HG03045 (cell line): Measurements from ENCODE around the gene KSR1.
"Not testable (repeated sequence)": the region's sequence is repeated elsewhere in the genome, so short reads cannot be mapped to it uniquely, and the experiment has no call there.

ENCODE experiments used
- ATAC-seq: cut with Tn5 transposase; IDR thresholded peaks from one replicate; pipeline ENCODE4 v1.9.1; 2021; ENCODE audit warnings: mild to moderate bottlenecking, moderate library complexity; ENCODE audit not compliant: unreplicated experiment

KSR1 gene

DNA sequence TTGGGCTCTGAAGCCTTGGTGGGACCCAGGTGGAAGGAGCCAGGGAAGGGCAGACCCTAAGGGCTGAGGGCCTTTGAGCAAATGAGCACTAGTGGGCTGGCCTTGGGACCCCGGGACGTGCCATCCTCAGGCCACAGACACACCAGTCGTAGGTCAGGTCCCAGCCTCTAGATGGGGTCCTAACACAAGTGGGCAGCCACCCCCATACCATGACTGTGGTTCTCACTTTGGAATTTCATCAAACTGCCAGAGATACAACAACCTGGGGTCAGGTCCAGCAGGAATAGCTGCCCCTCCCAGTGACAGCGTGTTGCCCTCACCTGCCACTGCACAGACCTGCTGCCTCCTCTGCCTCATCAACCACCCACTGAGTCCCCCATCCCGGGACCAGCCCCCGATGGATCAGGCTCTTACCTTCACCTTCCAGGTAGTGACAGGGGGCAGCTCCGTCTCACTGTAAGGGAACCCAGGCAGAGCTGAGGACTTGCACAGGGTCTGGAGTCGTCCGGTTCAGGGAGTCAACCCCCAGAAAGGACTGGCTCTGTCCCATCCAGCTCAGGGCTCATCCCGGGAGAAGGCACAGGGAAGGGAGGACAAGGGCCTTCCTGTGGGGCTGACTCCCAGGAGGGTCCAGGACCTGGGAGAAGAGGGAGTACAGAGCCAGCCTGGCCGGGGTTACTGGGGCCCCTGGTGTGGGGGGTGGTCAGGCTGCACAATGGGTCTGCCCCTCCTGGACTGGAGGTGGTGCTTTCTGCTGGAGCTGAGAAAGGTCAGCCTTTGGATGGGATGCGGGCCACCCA is 214.7 kb downstream of the KSR1 start:
- no peak for ATAC-seq

DNA sequence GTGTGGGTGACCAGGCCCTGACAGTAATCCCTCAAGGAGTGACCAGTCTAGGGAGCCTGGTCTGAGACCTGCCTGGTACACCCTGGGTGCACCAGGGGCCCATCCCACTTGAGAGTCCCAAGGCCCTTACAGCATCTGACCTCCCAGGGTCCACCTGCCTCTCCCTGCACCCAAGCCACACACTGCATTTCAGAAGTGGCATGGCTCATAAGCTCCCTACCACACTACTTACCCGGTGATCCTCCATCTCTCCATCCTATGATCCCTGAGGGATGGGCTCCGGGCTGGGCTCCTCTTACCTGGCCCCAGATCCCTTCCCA is 215.3 kb downstream of the KSR1 start:
- ATAC-seq, result no peak

DNA sequence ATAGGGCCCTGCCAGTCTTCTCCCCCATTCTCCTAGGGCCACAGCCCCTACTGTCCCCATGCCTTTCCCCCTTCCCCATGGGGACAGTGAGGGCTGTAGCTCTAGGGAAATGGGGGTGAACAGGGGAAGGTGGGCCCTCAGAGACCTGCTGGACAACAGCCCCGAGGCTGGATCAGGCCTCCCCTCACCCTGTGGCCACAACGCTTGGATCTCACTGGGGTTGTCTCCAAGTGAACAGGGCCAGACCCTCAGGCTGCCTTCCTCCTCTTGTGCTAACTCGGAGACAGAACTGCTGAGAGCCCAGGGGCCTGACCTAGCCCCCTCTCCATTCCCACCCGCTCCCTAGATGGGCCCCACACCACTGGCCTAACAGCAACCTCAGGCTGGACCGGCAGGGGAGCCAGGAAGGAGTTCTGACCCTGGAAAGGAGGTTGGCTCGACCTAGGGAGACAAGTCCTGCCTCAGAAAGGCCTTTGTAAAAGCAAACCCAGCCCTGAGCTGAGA is 215.8 kb downstream of the KSR1 start:
- ATAC-seq, result not testable (repeated sequence)

DNA sequence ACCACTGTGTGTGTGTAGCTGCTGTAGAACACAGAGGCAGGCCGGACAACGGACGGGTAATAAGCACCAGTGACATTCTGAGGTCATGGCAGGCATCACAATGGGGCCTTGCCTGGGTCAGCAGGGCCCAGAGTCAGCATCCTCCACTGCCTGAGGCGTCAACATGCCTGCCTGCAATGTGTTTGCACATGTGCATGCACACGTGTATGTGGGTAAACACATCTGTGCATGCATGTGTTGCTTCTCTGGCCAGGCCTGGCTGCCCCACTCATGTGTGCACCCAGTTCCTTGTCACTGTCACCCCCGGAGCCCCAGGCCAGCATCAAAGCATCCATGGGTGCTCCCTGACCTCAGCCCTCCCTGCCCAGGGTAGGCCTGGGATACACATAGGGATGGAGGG is 218.1 kb downstream of the KSR1 start:
- no peak for ATAC-seq
